Measurements from ENCODE around the gene SMAD3.

DNA sequence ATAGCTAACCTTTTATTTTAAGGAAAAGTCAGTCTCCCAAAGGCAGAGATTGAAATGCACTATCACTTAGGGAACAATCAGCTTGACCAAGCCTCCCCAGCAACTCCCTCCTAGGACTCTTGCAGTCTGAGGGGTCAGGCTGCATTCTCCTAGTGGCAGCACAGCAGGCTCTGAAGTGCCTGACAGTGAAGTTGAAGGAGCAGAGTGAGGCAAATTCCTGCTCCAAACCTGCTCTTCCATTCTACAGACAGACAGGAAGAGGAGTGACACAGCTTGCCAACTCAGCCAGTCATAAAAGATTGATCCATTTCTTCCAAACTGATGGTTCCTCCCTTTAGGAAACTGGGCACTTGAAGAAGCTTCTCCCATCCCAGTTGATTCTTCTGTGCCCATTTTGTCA lies 43.9 kb upstream of the SMAD3 start:
- no peak for TF ChIP-seq CTCF (conservative IDR thresholded peaks at IDR 0.05; ENCODE audit: low read length)
- no peak for TF ChIP-seq EZH2phosphoT487 (IDR thresholded peaks at IDR 0.05; ENCODE audit: borderline replicate concordance, low read depth, low read length)
